H1 (cell line): ENCODE measurements around the gene NACAD. TPM values are rescaled to one million over a fixed set of nuclear protein-coding genes. Genes with fewer than 3 reads are reported as not detected.

Source experiments
- CTCF ChIA-PET: fragments of 300-600 bp; sonication (Branson Sonifier 250); formaldehyde crosslinking; loops from one replicate; lab custom pipeline; 2021; ENCODE audit not compliant: partially characterized antibody; lab: Charles Lee
- POLR2A ChIA-PET: fragments of 300-600 bp; sonication (Branson Sonifier 250); formaldehyde crosslinking; loops from one replicate; lab custom pipeline; 2021; ENCODE audit warnings: inconsistent platforms; ENCODE audit not compliant: partially characterized antibody; lab: Charles Lee
- DNase-seq, 2 experiments: peaks; one replicate each; pipeline versions ENCODE4 v3.0.0 to v3.0.0-alpha.2; 2010 to 2022; ENCODE audit warnings: low spot score in 2 of 2, low read depth in 1 of 2, mixed read lengths in 1 of 2
- FAIRE-seq: peaks from 2 replicates; lab custom pipeline; 2011; peaks lifted over from hg19 to GRCh38; lab: Jason Lieb, UNC
- H2AFZ ChIP-seq: 2 replicates; pipeline ENCODE4 v1.8.1; 2012; ENCODE audit warnings: low read length, inconsistent platforms
- H2AK5ac ChIP-seq: 2 replicates; pipeline ENCODE4 v1.6.1; 2013; ENCODE audit warnings: low read depth, low read length
- H2BK120ac ChIP-seq: replicated peaks from 2 replicates; pipeline ENCODE3; 2013; ENCODE audit warnings: low read depth, low read length, inconsistent platforms
- H2BK12ac ChIP-seq: 2 replicates; pipeline ENCODE4 v1.6.1; 2013; ENCODE audit warnings: low read depth, low read length
- H2BK15ac ChIP-seq: 2 replicates; pipeline ENCODE4 v1.6.1; 2013; ENCODE audit warnings: low read length
- H2BK20ac ChIP-seq: 2 replicates; pipeline ENCODE4 v1.6.1; 2013; ENCODE audit warnings: low read length
- H2BK5ac ChIP-seq: 2 replicates; pipeline ENCODE4 v1.6.1; 2013; ENCODE audit warnings: low read depth, low read length
- H3K14ac ChIP-seq: 2 replicates; pipeline ENCODE4 v1.6.1; 2013; ENCODE audit warnings: inconsistent platforms; ENCODE audit not compliant: insufficient read length
- H3K18ac ChIP-seq: 2 replicates; pipeline ENCODE4 v1.6.1; 2013; ENCODE audit warnings: low read length; ENCODE audit errors: extremely low read depth
- H3K23ac ChIP-seq: 2 replicates; pipeline ENCODE4 v1.6.1; 2013; ENCODE audit warnings: inconsistent platforms; ENCODE audit not compliant: insufficient read length
- H3K23me2 ChIP-seq: 2 replicates; pipeline ENCODE4 v1.6.1; 2013; ENCODE audit warnings: low read depth, low read length
- H3K27ac ChIP-seq: 2 replicates; pipeline ENCODE4 v1.6.1; 2011; ENCODE audit warnings: low read depth, low read length, inconsistent platforms
- H3K27me3 ChIP-seq, 4 experiments: replicated peaks in 1 of 4; 1 replicate in 1 of 4; 2 replicates in 3 of 4; pipeline versions ENCODE4 v1.6.1 to v1.8.1; 2011 to 2013; ENCODE audit warnings: low read length in 3 of 4, mild to moderate bottlenecking in 3 of 4, inconsistent platforms in 2 of 4, mixed read lengths in 2 of 4, moderate library complexity in 1 of 4; ENCODE audit not compliant: control insufficient read depth in 3 of 4, insufficient read depth in 3 of 4; ENCODE audit errors: extremely low read depth in 1 of 4
- H3K36me3 ChIP-seq, 4 experiments: 2 replicates each; pipeline versions ENCODE4 v1.6.1 to v1.8.1; 2011 to 2013; ENCODE audit warnings: mild to moderate bottlenecking in 4 of 4, low read length in 3 of 4, moderate library complexity in 2 of 4, control low read depth in 1 of 4, inconsistent platforms in 1 of 4; ENCODE audit not compliant: insufficient read depth in 4 of 4, control insufficient read depth in 2 of 4
- H3K4ac ChIP-seq: replicated peaks from 2 replicates; pipeline ENCODE3; 2013; ENCODE audit warnings: low read length, low read depth, mixed read lengths, inconsistent platforms; ENCODE audit not compliant: insufficient read length
- H3K4me1 ChIP-seq, 4 experiments: replicated peaks in 1 of 4; 1 replicate in 1 of 4; 2 replicates in 3 of 4; pipeline versions ENCODE4 v1.6.1 to v1.8.1; 2011 to 2013; ENCODE audit warnings: low read length in 3 of 4, inconsistent platforms in 2 of 4, mixed read lengths in 1 of 4; ENCODE audit not compliant: insufficient read depth in 4 of 4, control insufficient read depth in 3 of 4
- H3K4me2 ChIP-seq, 2 experiments: 2 replicates each; pipeline versions ENCODE4 v1.6.1 to v1.8.1; 2011 to 2013; ENCODE audit warnings: low read depth in 2 of 2, low read length in 2 of 2, control low read depth in 1 of 2, inconsistent platforms in 1 of 2, mild to moderate bottlenecking in 1 of 2; ENCODE audit not compliant: insufficient read depth in 1 of 2
- H3K4me3 ChIP-seq, 4 experiments: fragments of 200-600, 300-600 bp in 1 of 4; sonication (generic), shearing (Covaris generic), sonication (Bioruptor Twin) in 1 of 4; 2 replicates each; pipeline versions ENCODE4 v1.5.1 to v1.8.1; 2011 to 2016; ENCODE audit warnings: low read length in 4 of 4, low read depth in 3 of 4, control low read depth in 2 of 4, inconsistent platforms in 2 of 4, mild to moderate bottlenecking in 2 of 4, mixed read lengths in 1 of 4, moderate library complexity in 1 of 4; ENCODE audit not compliant: insufficient read depth in 2 of 4; ENCODE audit errors: extremely low read depth in 1 of 4
- H3K56ac ChIP-seq: replicated peaks from 2 replicates; pipeline ENCODE3; 2013; ENCODE audit warnings: low read depth, mild to moderate bottlenecking, mixed read lengths, low read length, inconsistent platforms; ENCODE audit not compliant: insufficient read length
- H3K79me1 ChIP-seq: 2 replicates; pipeline ENCODE4 v1.6.1; 2013; ENCODE audit warnings: low read depth, low read length, control low read depth
- H3K79me2 ChIP-seq, 2 experiments: 2 replicates each; pipeline versions ENCODE4 v1.6.1 to v1.8.1; 2012 to 2013; ENCODE audit warnings: low read length in 2 of 2, mild to moderate bottlenecking in 2 of 2, inconsistent platforms in 1 of 2; ENCODE audit not compliant: insufficient read depth in 2 of 2, control insufficient read depth in 1 of 2
- H3K9ac ChIP-seq, 4 experiments: replicated peaks in 1 of 4; 1 replicate in 1 of 4; 2 replicates in 3 of 4; pipeline versions ENCODE4 v1.6.1 to v1.8.1; 2011 to 2013; ENCODE audit warnings: low read depth in 3 of 4, low read length in 3 of 4, control low read depth in 2 of 4, mild to moderate bottlenecking in 2 of 4, moderate library complexity in 2 of 4, inconsistent platforms in 1 of 4; ENCODE audit errors: extremely low read depth in 1 of 4
- H3K9me3 ChIP-seq, 2 experiments: 2 replicates each; pipeline versions ENCODE4 v1.6.1 to v1.8.1; 2012 to 2013; ENCODE audit warnings: mild to moderate bottlenecking in 2 of 2, moderate library complexity in 2 of 2, control low read depth in 1 of 2, inconsistent platforms in 1 of 2, low read depth in 1 of 2, low read length in 1 of 2, mixed read lengths in 1 of 2; ENCODE audit not compliant: insufficient read depth in 2 of 2
- H4K20me1 ChIP-seq, 2 experiments: replicated peaks in 1 of 2; 2 replicates each; pipeline versions ENCODE3 to v1.8.1; 2011 to 2013; ENCODE audit warnings: inconsistent platforms in 2 of 2, low read length in 2 of 2, mild to moderate bottlenecking in 1 of 2; ENCODE audit not compliant: insufficient read depth in 2 of 2, control insufficient read depth in 1 of 2
- H4K5ac ChIP-seq: 2 replicates; pipeline ENCODE4 v1.6.1; 2013; ENCODE audit warnings: low read length, low read depth, mixed read lengths, inconsistent platforms; ENCODE audit not compliant: insufficient read length
- H4K8ac ChIP-seq: 2 replicates; pipeline ENCODE4 v1.8.0; 2013; ENCODE audit warnings: mild to moderate bottlenecking, moderate library complexity, low read length, inconsistent platforms; ENCODE audit not compliant: insufficient read depth; ENCODE audit errors: extremely low read depth
- H4K91ac ChIP-seq: replicated peaks from 2 replicates; pipeline ENCODE3; 2013; ENCODE audit warnings: low read length, mixed read lengths, inconsistent platforms; ENCODE audit not compliant: insufficient read length
- CBX5 ChIP-seq: fragments of 300-800, 300-1000 bp; sonication (generic); IDR thresholded peaks from 2 replicates; pipeline ENCODE4 v1.7.1; 2016; ENCODE audit warnings: antibody characterized with exemption, low read length, low read depth
- E2F6 ChIP-seq: IDR thresholded peaks from 2 replicates; pipeline ENCODE4 v1.6.1; 2012; ENCODE audit warnings: inconsistent platforms
- GTF2F1 ChIP-seq: IDR thresholded peaks from 2 replicates; pipeline ENCODE4 v1.6.1; 2012; ENCODE audit warnings: low read depth, low read length, improper control_type of control experiment, borderline replicate concordance
- KDM1A ChIP-seq: fragments of 200-600, 300-600 bp; sonication (generic); IDR thresholded peaks from 2 replicates; pipeline ENCODE4 v1.7.1; 2016; ENCODE audit warnings: mild to moderate bottlenecking, low read length, borderline replicate concordance
- KDM5A ChIP-seq: fragments of 200-600 bp; IDR thresholded peaks from 2 replicates; pipeline ENCODE4 v1.7.1; 2012; ENCODE audit warnings: mild to moderate bottlenecking, low read length, inconsistent platforms, mixed read lengths
- NANOG ChIP-seq: IDR thresholded peaks from 2 replicates; pipeline ENCODE4 v1.6.1; 2011; ENCODE audit warnings: low read length, low read depth, mild to moderate bottlenecking, inconsistent platforms; ENCODE audit not compliant: insufficient read depth, poor library complexity, severe bottlenecking
- NRF1 ChIP-seq: IDR thresholded peaks from 2 replicates; pipeline ENCODE4 v1.6.1; 2011; ENCODE audit warnings: mild to moderate bottlenecking, low read depth, low read length, improper control_type of control experiment
- PHF8 ChIP-seq: fragments of 200-600 bp; sonication (generic); conservative IDR thresholded peaks from 2 replicates; pipeline ENCODE4 v1.7.1; 2012; ENCODE audit warnings: low read depth, mild to moderate bottlenecking, inconsistent platforms, low read length, moderate library complexity
- RNF2 ChIP-seq: fragments of 200-900, 300-1000 bp; sonication (generic); IDR thresholded peaks from 2 replicates; pipeline ENCODE4 v1.7.1; 2016; ENCODE audit warnings: borderline replicate concordance, low read depth, mild to moderate bottlenecking, antibody characterized with exemption, low read length; ENCODE audit not compliant: poor library complexity, severe bottlenecking; ENCODE audit errors: missing control alignments
- SAP30 ChIP-seq: fragments of 300-600 bp; sonication (generic); IDR thresholded peaks from 2 replicates; pipeline ENCODE4 v1.7.1; 2012; ENCODE audit warnings: low read length, moderate library complexity, mild to moderate bottlenecking, inconsistent platforms; ENCODE audit not compliant: insufficient read depth, insufficient replicate concordance
- SP4 ChIP-seq: IDR thresholded peaks from 2 replicates; pipeline ENCODE4 v1.6.1; 2012; ENCODE audit warnings: low read length, inconsistent platforms
- TBP ChIP-seq: IDR thresholded peaks from 2 replicates; pipeline ENCODE4 v1.6.1; 2011; ENCODE audit warnings: low read depth, low read length, improper control_type of control experiment
- WGBS, 2 experiments: shearing (Covaris generic) in 1 of 2; methylation state at CpG; one replicate each; pipeline versions ENCODE4 v1.1.6 to v1.1.7; 2013 to 2015; ENCODE audit warnings: low lambda C conversion rate in 2 of 2, mixed read lengths in 2 of 2, inconsistent platforms in 1 of 2, low coverage in 1 of 2, missing lambda C conversion rate in 1 of 2; ENCODE audit not compliant: insufficient replicate concordance in 2 of 2, insufficient coverage in 1 of 2, insufficient read length in 1 of 2; ENCODE audit errors: extremely low coverage in 1 of 2, missing lambda C conversion rate in 1 of 2; 5-methylcytosine and 5-hydroxymethylcytosine counted together
- polyA plus RNA-seq, 7 experiments: library from polyadenylated mRNA; depleted of rRNA in 3 of 7; stranded (reverse) in 5 of 7; unstranded in 2 of 7; fragments of >200 nt in 5 of 7; fragments of 200-250 nt in 2 of 7; gene quantifications; 1 replicate in 5 of 7; 2 replicates in 1 of 7; 4 replicates in 1 of 7; pipeline versions ENCODE4 v1.2.1 to v1.2.3, GENCODE V29; 2011 to 2013; ENCODE audit warnings: missing spikeins in 2 of 7, mixed read lengths in 2 of 7
- total RNA-seq: library from RNA; stranded (reverse); fragmentation: NEBNext Ultra II Directional; extraction: Animal tissue kit (Norgen Biotek cat#: 25700); gene quantifications from 2 replicates; pipeline ENCODE4 v1.2.1, GENCODE V29; 2021

NACAD gene
- total and polyA plus RNA-seq, 2 of the 8 experiments (the other 6 are each of a cell fraction or from before 2014, with no cell fraction given): 1.3 to 6.0 TPM

- CTCF ChIA-PET: no interaction called here
- H2AFZ ChIP-seq: peak overlapping the region; percentile 86
- H3K36me3 ChIP-seq: no peaks in the 10 kb centered on the region
- H2AK5ac ChIP-seq: no peak overlapping the region
- H4K8ac ChIP-seq: peak overlapping the region; percentile 90
- H3K14ac ChIP-seq: no peak overlapping the region
- H3K4me2 ChIP-seq: peak overlapping the region; percentile 59 to 88
- no peak for TF ChIP-seq E2F6
- no peak for TF ChIP-seq NANOG
- TF ChIP-seq KDM5A: no peak
- no peak for TF ChIP-seq PHF8
- TF ChIP-seq KDM1A: no peak
- TF ChIP-seq SP4: no peak
- no peak for TF ChIP-seq TBP
- no peak for TF ChIP-seq CBX5
- TF ChIP-seq SAP30: no peak
- TF ChIP-seq GTF2F1: no peak
- TF ChIP-seq RNF2: no peak
- no peak for TF ChIP-seq NRF1
- TF ChIP-seq, all 59 proteins: peak for 0
- Histone ChIP-seq H3K27me3 (peaks cover 0 to 15% (median 10%) of the 10 kb centered on the region in 4 experiments; a peak in 5 of 7 replicates), H3K23me2 (peaks cover 2% of the 10 kb centered on the region; the same call in 1 of the 2 replicates), H3K9me3 (no peaks in the 10 kb centered on the region), H3K4me1 (peaks cover 2 to 11% (median 6%) of the 10 kb centered on the region in 4 experiments; a peak in 5 of 7 replicates), H3K79me2 (no peaks in the 10 kb centered on the region), H2BK20ac (no peak overlapping the region), H3K4ac (no peak overlapping the region), H2BK12ac (no peak overlapping the region), H4K20me1 (peaks cover 0 to 3% of the 10 kb centered on the region in 2 experiments), H3K56ac (no peak overlapping the region), H3K4me3 (peak overlapping the region; percentile 37 to 75 (median 57)), H3K18ac (no peak overlapping the region), H4K5ac (no peak overlapping the region), H3K23ac (no peak overlapping the region), H4K91ac (peak overlapping the region; percentile 8), H2BK5ac (no peak overlapping the region; the same call in 1 of the 2 replicates), H3K27ac (no peak overlapping the region), H3K79me1 (no peaks in the 10 kb centered on the region), H3K9ac (no peak overlapping the region), H2BK15ac (no peak overlapping the region), H2BK120ac (no peak overlapping the region)
- WGBS, 2 experiments: 44% methylated on average over 19 of the region's 29 CpGs; no CpG with 5 or more reads in 1 of the 2 experiments
- FAIRE-seq (no peak), DNase-seq (peak in 1 of 2 experiments; percentile 63)
- POLR2A ChIA-PET: interaction anchor here (1.6 to 3.0 kb wide), 3 partner anchors 11 to 88 kb away, joined by 3 to 11 read pairs (median 9); partner anchors contain the start of gene CCM2
Measured at GRCh38 chr7:45088146-45088701, 545 bp downstream of the NACAD start.
